CD4-positive, alpha-beta T cell treated with Interleukin-4 for 1 hour (primary cell): ENCODE data around the gene WDR1.

Experiments used
- DNase-seq, 2 donors: peaks; one replicate each; pipeline ENCODE4 v3.0.0-alpha.2; 2020 to 2022

The WDR1 gene

DNA sequence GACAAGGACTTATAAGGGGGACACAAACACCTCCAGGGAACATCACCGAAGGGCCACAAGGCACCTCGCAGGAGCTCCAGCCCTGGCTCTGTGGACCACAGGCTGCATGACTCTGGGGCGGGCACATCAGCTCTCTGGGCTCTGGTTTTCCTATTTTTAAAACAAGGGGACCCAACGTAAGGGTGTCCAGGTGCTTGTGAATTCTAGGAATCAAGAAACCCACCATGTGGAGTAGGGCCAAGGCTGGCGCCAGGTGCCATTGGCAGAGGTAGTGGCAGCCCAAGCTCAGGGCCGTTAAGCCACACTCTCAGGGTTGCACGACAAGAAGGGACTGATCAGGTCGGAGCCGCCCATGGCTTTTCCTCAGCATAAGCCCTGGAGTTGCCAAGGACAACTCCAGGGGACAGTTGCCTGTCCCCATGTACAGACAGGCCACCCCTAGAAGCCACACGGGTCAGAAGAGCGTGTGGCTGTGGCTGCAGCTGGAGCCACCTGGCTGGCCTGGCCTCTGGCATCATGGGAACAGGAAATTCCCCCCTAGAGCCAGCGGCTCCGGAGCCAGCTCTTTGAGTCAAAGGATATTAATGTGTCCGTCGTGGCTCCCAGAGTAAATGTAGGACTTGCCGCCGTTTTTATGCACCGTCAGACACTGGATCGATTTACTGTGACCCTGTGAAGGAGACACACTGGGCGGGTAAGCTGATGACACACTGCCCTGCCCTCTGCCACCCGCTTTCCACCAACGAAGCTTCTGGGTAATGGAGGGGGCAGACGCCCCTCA, 32.5 kb downstream of the WDR1 start:
- DNase-seq, result peak in 1 of 2 donors; percentile 8

GRCh38 chr4:10083331-10083771, 33.2 kb downstream of the WDR1 start:
- DNase-seq, result peak in 1 of 2 donors; percentile 7

GRCh38 chr4:10082459-10083272, 33.9 kb downstream of the WDR1 start:
- peak in 1 of 2 donors; percentile 9 for DNase-seq

DNA sequence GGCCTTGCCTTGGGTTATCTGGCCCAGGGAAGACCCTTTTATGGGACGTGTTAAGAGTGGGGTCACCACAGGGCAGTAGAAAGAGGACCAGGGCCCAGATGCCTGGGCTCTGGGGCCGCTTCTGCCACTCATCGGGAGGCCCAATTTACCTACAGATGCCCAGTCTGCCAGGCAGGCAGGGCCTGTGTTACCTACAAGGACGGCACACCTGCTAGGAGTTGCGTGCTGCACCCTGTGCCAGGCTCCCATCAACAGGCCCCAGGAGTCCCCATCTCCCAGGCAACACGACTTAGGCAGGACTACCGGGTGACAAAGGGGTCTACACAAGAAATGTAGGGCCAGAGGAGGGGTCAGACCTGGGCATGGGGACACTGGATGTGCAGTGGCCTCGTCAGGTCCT, 34.6 kb downstream of the WDR1 start:
- no peak for DNase-seq

GRCh38 chr4:10081218-10081606, 35.4 kb downstream of the WDR1 start:
- DNase-seq, result no peak

DNA sequence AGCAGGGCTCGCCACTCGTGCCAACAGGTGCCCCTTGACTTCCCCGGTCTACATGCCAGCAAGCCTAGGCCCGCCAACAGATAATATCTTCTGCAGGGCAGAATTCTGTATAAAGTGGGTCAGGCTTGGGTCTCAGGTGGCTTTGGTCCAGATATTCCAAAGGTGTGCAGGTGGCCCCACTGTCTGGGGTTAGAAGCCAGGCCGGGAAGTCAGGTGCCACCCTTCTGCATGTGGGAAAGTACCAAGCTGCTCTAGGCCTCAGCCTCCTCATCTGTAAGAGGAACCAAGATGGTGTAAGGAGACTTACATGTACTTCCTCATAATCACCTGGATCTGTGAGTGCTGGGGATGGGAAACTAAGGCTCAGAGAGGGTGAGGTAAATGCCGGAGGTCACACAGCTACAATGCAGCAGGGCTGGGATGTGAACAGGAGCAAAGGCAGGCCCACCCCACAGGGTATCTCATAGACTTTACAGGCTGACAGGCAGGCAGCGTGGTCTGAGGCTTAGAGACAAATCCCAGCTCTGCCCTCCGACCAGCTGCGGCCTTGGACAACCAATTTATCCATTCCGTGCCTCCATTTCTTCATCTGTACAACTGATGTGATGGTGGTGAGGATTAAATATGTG, 35.9 kb downstream of the WDR1 start:
- DNase-seq, result no peak

DNA sequence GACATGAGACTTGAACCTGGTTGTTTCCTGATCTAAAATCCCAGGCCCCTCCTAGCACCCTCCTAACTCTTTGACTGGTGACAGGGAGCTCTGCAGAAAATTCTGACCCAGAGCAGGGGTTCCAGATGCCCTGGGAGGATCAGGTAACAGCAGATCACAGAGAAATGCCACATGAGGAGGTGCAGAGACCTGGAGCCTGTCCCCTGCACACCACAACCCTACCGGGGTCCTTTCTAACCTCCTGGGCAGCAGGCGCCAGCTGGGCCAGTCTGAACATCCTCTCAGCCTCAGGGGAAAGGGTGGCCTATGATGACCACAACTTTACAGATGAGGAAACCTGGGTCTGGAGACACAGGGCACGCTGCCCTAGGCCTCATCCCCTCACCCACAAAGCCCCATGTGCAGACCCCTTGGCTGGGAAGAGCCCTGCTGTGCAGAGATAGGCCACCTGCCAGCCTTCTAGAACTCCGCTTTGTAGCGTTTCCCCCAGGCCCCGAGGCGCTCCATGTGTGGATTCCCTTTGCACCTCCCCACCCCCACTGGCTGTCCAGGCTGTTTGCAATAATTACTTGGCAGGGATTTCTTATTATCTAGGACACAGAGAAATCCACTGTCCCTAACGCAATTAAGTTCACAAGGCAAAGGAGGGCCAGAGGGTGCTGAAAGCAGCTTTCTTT, 36.5 kb downstream of the WDR1 start:
- DNase-seq, result no peak

DNA sequence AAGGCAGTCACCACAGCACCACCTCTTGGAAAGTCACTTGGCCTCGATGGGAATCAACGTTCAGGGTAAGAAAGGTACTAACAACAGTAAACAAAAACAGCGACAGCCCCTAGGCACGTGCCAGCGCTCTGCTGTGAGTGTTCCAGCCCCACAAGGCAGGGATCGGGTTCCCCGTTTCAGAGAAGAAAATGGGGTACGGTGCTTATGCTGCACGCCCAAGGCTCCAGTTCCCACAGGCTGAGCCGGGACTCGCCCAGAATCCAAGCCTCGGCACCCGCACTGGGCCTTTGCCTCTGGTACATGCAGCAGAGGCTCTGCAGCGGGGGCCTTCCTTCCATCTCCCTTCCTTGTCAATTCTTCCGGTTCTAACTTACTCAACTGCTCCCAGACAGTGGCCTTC, 37.3 kb downstream of the WDR1 start:
- no peak for DNase-seq

- no peak for DNase-seq
These were observed 37.9 kb downstream of the WDR1 start for GRCh38 chr4:10078481-10079233.

DNA sequence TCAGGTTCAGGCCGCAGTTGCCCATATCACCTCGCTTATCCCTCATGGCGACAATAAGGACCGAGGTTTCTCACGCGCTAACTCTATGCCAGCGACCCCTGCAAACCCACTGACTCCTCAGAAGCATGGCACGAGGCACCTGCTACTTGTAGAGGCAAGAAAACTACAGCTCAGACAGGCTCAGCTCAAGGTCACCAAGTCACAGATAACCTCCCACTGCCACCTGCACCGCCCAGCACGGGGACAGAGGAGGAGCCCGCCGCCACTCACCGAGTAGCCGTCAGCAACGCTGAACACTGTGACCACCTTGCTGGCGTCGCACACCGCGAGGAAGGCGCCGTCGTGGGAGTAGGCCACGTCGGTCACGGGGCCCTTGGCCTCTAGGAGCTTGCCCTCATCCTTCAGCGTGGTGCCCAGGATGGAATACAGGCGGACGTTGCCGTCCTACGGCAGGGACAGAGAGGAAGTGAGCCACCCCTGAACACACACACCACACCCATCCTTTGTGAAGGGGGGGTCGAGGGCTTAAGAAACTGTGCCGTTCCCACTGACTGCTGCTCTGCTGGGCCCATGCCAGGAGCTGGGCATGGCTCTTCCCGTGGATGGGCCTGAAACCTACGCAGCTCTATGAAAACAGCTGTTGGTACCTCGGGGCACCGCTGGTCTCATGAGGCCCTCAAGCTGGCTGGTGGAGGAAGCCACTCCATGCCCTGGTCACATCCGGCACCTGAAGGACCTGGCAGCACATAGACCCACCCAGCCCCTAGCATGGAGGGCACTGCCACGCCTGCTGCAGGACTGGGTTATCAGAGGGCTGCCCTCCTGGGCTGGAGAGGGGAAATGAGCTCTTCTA, 38.9 kb downstream of the WDR1 start:
- no peak for DNase-seq

- no peak for DNase-seq
These were observed 39.5 kb downstream of the WDR1 start for GRCh38 chr4:10077076-10077475.

GRCh38 chr4:10075953-10076391, 40.6 kb downstream of the WDR1 start:
- no peak for DNase-seq

- DNase-seq, result no peak
These were observed 41.3 kb downstream of the WDR1 start for GRCh38 chr4:10075158-10075863.

DNA sequence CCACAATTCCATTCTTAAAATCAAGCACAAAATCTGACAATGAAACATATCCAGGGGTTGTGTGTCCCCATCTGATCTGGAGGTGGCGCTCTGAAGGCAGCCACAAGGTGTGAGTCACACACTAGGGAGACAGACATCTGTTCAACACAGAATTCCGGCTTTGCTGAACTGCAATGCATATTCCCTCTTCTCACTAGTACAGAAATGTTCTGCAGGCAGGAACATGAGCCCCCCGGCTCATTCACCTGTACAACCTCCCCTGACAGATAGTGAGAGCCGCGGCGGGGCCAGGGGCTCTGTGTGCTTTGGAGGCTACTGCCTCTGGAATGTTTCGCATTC, 41.9 kb downstream of the WDR1 start:
- no peak for DNase-seq

DNA sequence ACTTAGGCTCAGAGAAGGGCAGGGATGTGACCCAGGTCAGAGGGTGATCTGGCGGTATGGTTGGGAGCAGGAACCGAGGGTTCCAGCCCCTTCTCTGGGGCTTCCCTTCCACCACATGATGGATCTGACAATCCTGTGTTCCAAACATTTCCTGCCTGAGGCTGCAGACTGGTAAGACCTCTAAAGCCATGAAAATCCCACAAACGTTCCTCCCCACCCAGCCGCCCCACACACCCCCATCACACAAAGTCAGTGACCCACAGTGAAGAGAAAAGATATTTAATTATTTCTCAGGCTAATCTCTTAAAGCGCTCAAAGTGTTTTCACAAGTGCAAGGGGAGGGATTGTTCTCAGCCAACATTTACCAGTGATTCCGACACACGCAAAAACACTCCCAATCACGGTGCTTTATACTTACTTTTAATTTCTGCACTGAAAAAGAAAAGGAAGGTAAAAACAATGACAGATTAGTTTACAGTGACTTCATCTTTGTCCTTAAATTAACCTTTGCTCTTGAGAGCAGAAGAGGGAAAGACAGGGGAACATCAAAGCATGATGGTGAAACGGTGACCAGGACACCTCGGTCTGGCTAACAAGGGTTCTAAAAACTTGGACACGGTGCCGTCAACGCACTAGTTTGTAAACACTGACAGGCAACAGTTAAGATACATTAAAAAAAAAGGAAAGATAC, 42.4 kb downstream of the WDR1 start:
- DNase-seq, result no peak

- DNase-seq, result no peak
These were observed 44.1 kb downstream of the WDR1 start for GRCh38 chr4:10072420-10073017.

DNA sequence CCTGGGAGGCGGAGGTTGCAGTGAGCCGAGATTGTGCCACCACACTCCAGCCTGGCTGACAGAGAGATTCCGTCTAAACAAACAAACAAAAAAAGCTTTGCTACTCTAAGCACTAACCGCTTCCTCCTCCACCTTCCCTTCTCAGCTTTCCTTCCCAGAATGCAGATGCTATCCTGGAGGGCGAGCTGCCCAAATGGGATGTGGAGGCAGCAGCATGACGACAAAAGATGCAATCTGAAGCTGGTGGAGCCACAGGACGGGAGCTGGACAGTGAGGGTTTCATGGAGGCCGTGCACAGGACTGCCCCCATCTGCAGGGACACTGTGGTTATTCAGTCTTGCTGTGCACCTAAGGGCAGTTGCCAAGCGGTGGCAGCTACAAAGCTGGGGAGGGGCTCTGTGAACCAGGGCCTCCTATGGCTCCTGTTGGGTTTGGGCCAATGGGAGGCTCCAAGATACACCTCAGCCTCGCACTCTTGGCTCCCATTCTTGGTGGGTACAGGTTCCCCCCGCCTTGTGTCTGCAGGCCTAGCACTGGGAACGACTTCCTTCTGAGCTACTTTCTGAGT, 47.4 kb downstream of the WDR1 start:
- no peak for DNase-seq

DNA sequence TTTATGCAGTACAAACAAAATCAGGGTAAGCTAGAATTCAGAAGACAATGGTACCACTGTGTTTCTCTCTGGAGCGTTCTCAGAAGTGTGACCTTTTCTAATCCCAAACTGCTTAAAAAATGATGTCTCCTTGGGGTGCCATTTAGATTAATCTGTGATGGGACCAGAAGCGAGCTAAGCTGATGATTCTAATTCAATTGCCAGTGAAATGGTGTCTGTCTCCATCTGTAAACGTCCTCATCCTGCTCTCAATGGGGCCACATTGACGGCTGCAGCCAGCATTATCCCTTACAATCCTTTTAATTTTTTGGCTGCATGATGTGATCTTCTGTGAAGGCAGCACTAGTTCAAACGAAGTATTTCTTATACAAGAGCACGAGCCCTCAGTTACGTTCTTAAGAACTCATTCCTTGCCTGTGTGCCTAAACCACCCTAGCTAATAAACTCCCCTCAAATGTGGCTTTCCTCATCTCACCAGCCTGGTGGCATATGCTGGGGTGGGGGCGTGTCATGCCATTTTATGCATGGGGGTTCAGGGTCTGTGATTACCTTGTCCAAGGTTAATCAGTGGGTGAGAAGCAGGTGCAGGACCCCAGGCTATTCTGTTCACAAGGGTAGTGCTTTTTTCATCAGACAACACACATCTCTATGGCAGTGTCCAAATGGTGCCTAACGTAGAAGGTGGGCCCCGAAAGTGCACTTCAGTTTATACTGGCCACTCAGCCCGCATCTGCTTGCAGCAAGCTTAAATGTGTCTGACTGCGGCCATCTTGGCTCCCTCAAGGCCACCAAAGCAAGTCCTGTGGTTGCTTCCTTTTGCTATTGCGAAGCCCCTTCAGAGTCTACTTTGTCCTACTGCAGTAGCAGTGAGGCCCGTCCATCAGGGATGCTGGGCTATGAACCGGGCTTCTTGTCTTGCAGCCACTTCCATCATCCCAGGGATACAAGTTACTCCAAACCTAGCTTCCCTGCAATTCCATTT, 49.6 kb downstream of the WDR1 start:
- no peak for DNase-seq
